HUES6 (cell line): Measurements from ENCODE around the gene HLX.

ENCODE experiments used
- H3K27ac ChIP-seq: 2 replicates; pipeline ENCODE4 v1.7.0; 2013; ENCODE audit warnings: low read depth, mild to moderate bottlenecking, low read length, inconsistent platforms
- H3K27me3 ChIP-seq: 2 replicates; pipeline ENCODE4 v1.6.1; 2013; ENCODE audit warnings: low read length; ENCODE audit not compliant: control insufficient read depth, insufficient read depth
- H3K36me3 ChIP-seq: 2 replicates; pipeline ENCODE4 v1.6.1; 2013; ENCODE audit warnings: low read length; ENCODE audit not compliant: control insufficient read depth, insufficient read depth
- H3K4me1 ChIP-seq: 2 replicates; pipeline ENCODE4 v1.6.1; 2013; ENCODE audit warnings: low read length; ENCODE audit not compliant: control insufficient read depth, insufficient read depth
- H3K4me3 ChIP-seq: 2 replicates; pipeline ENCODE4 v1.5.1; 2013; ENCODE audit warnings: low read depth, low read length
- H3K9ac ChIP-seq: one replicate; pipeline ENCODE4 v1.6.1; 2013; ENCODE audit warnings: mild to moderate bottlenecking, low read length
- H3K9me3 ChIP-seq: 2 replicates; pipeline ENCODE4 v1.6.1; 2013; ENCODE audit warnings: low read depth, low read length; ENCODE audit not compliant: control insufficient read depth, insufficient read depth

HLX gene

DNA sequence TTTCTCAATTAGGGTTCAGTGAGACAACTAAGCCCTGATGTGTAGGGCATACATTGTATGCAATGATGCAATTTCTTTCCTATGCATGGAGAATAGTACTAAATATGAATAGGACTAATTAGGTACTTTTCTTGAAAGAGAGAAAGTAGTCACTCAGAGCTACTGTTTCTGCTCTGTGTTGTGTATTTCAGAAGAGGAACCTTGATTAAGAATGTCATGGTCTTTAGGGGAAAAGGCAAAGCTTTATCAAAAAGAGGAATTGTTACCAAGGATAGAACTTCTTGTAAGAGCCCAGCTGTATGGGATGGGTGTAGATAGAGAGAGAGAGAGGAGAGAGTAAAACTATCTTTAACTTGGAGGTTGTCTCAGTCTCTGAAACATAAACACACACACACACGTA, 49.1 kb downstream of the HLX start:
- Histone ChIP-seq H3K27me3 (no peaks in the 10 kb centered on the region), H3K27ac (no peak overlapping the region), H3K9me3 (no peaks in the 10 kb centered on the region), H3K4me1 (peaks cover 7% of the 10 kb centered on the region; the same call in 1 of the 2 replicates), H3K4me3 (no peak overlapping the region), H3K36me3 (no peaks in the 10 kb centered on the region), H3K9ac (no peak overlapping the region)

DNA sequence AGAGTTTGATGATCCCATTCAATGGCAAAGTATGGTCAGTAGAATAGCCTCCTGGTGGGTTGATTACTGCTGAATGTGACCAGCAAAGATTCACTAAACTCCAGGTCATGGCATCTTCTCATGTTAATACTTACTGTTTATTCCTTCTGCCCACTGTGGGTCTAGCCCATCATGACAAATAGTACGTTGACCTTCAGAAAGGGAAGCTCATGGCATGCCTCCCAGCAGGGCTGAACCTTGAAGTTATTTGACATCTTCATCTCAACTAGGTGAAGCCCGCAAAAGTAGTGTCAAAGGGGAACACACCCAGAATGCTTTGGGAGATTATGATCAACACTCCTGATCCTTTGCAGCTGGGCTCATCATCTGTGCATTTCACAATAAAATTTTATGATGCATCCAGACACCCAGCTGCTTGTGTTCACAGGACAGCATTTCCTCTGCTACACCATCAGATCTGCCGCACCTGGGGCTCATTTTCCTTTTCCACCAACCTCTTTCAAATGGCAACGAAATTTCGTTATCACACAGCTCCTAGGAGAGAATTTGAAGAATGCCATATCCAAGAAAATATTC, 49.6 kb downstream of the HLX start:
- no peak overlapping the region for H3K27ac ChIP-seq
- no peak overlapping the region for H3K4me3 ChIP-seq
- H3K4me1 ChIP-seq, result peaks cover 7% of the 10 kb centered on the region; the same call in 1 of the 2 replicates
- H3K9me3 ChIP-seq, result no peaks in the 10 kb centered on the region
- H3K9ac ChIP-seq, result no peak overlapping the region
- no peaks in the 10 kb centered on the region for H3K36me3 ChIP-seq
- no peaks in the 10 kb centered on the region for H3K27me3 ChIP-seq

DNA sequence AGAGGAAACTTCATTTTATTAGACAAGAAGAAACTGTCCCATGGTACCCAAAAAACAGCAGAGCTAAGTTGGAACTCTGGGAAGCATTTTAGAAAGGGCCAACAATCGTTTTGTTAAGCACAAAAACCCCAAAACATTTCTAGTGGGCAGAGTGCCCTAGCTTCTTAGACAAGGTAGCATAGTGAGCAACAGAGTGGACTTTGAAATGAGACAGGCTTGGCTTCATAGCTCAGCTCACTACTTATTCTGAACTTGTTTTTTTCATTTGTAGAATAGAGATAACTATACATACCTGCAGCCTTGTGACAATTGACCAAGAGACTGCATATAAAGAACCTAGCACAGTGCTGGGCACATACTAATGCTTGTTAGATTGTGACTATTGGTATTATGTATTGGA, 50.1 kb downstream of the HLX start:
- Histone ChIP-seq H3K9ac (no peak overlapping the region), H3K4me3 (no peak overlapping the region), H3K27ac (no peak overlapping the region), H3K9me3 (no peaks in the 10 kb centered on the region), H3K36me3 (no peaks in the 10 kb centered on the region), H3K27me3 (no peaks in the 10 kb centered on the region), H3K4me1 (peaks cover 7% of the 10 kb centered on the region; the same call in 1 of the 2 replicates)
